K562 (cell line): ENCODE data around the gene CLCNKB. TPM values are rescaled to one million over a fixed set of nuclear protein-coding genes. Genes with fewer than 3 reads are reported as not detected.

Experiments
- ADNP ChIP-seq: fragments of 200-800 bp; sonication (Bioruptor generic); IDR thresholded peaks from 2 replicates; pipeline ENCODE4 v1.6.1; 2016; ENCODE audit warnings: missing genetic modification characterization, missing compliant biosample characterization
- HMGN3 ChIP-seq: IDR thresholded peaks from 2 replicates; pipeline ENCODE4 v1.6.1; 2011; ENCODE audit warnings: borderline replicate concordance, low read depth, mild to moderate bottlenecking, mixed read lengths, low read length; ENCODE audit not compliant: insufficient read length; ENCODE audit errors: extremely low read depth
- KLF16 ChIP-seq: IDR thresholded peaks from 2 replicates; pipeline ENCODE4 v1.6.1; 2016; ENCODE audit warnings: antibody characterized with exemption
- MCM3 ChIP-seq: fragments of 450-650 bp; IDR thresholded peaks from 2 replicates; pipeline ENCODE4 v1.6.1; 2016
- MEIS2 ChIP-seq: fragments of 450-650 bp; IDR thresholded peaks from 2 replicates; pipeline ENCODE4 v1.6.1; 2014; ENCODE audit warnings: mild to moderate bottlenecking; ENCODE audit not compliant: partially characterized antibody
- PRPF4 ChIP-seq: fragments of 200-400 bp; formaldehyde crosslinking; IDR thresholded peaks from one replicate; pipeline ENCODE4 v1.6.1; 2017; ENCODE audit warnings: low read length, low read depth, mild to moderate bottlenecking; ENCODE audit not compliant: insufficient read depth, poor library complexity, severe bottlenecking
- RBM34 ChIP-seq: fragments of 200-400 bp; formaldehyde crosslinking; IDR thresholded peaks from 2 replicates; pipeline ENCODE4 v1.6.1; 2018; ENCODE audit warnings: low read length, borderline replicate concordance; ENCODE audit not compliant: insufficient read depth
- SMAD1 ChIP-seq: fragments of 150-350 bp; IDR thresholded peaks from 2 replicates; pipeline ENCODE4 v1.6.1; 2014; ENCODE audit warnings: low read length, low read depth; ENCODE audit not compliant: partially characterized antibody
- SPI1 ChIP-seq: IDR thresholded peaks from 2 replicates; pipeline ENCODE4 v1.6.1; 2011; ENCODE audit warnings: low read depth, low read length, control low read depth, borderline replicate concordance
- TRIM28 ChIP-seq: fragments of 450-650 bp; IDR thresholded peaks from 2 replicates; pipeline ENCODE4 v1.6.1; 2017
- ZNF668 ChIP-seq: fragments of 250-450 bp; sonication (Bioruptor Pico); IDR thresholded peaks from 2 replicates; pipeline ENCODE4 v1.8.0; 2022; ENCODE audit warnings: mild to moderate bottlenecking, inconsistent platforms
- ZNF696 ChIP-seq: fragments of 250-450 bp; sonication (Bioruptor Pico); conservative IDR thresholded peaks from 2 replicates; pipeline ENCODE4 v1.4.0; 2020; ENCODE audit warnings: mild to moderate bottlenecking, moderate library complexity
- polyA plus RNA-seq, 8 experiments: library from polyadenylated mRNA; depleted of rRNA in 4 of 8; stranded (reverse) in 5 of 8; unstranded in 3 of 8; fragments of >200 nt; fragmentation: Nextera tagmentation in 2 of 8; fragmentation: Illumina TruSeq in 1 of 8; extraction: Ambion mirVana in 2 of 8; extraction: Trizol in 1 of 8; gene quantifications; 2 replicates each; pipeline versions ENCODE4 v1.2.1 to v1.2.3, GENCODE V29; 2011 to 2014; ENCODE audit warnings: inconsistent platforms in 1 of 8, missing spikeins in 1 of 8
- total RNA-seq, 7 experiments: library from RNA; depleted of rRNA in 6 of 7; stranded (reverse); fragments of >200 nt in 6 of 7; fragmentation: Illumina TruSeq in 2 of 7; extraction: Trizol in 2 of 7; gene quantifications; 2 replicates each; pipeline versions ENCODE4 v1.2.1 to v1.2.3, GENCODE V29; 2011 to 2021; ENCODE audit warnings: low replicate concordance in 1 of 7
- TF ChIP-seq, protein P1 (sequence below): IDR thresholded peaks from 2 replicates; pipeline ENCODE4 v1.6.1; 2011; ENCODE audit warnings: borderline replicate concordance, low read depth, mild to moderate bottlenecking, moderate library complexity, low read length; ENCODE audit not compliant: insufficient read depth, poor library complexity, severe bottlenecking
- TF ChIP-seq, protein P2 (sequence below): fragments of 450-650 bp; IDR thresholded peaks from 2 replicates; pipeline ENCODE4 v1.6.1; 2017; ENCODE audit warnings: antibody characterized with exemption
- TF ChIP-seq, protein P3 (sequence below): fragments of 250-450 bp; sonication (Bioruptor Pico); IDR thresholded peaks from 2 replicates; pipeline ENCODE4 v1.8.0; 2022; ENCODE audit warnings: inconsistent platforms
- TF ChIP-seq, protein P4 (sequence below): IDR thresholded peaks from 3 replicates; pipeline ENCODE4 v1.6.1; 2011; ENCODE audit warnings: borderline replicate concordance, mild to moderate bottlenecking, moderate library complexity; ENCODE audit not compliant: insufficient read length; ENCODE audit errors: extremely low read depth
- TF ChIP-seq, protein P5 (sequence below): fragments of 250-450 bp; sonication (Bioruptor Pico); IDR thresholded peaks from 2 replicates; pipeline ENCODE4 v1.4.0; 2020; ENCODE audit warnings: borderline replicate concordance

Gene CLCNKB
- total and polyA plus RNA-seq, 9 of the 15 experiments (the other 6 are each of a cell fraction or from before 2014, with no cell fraction given): 0.08 to 1.7 (median 0.64) TPM

DNA sequence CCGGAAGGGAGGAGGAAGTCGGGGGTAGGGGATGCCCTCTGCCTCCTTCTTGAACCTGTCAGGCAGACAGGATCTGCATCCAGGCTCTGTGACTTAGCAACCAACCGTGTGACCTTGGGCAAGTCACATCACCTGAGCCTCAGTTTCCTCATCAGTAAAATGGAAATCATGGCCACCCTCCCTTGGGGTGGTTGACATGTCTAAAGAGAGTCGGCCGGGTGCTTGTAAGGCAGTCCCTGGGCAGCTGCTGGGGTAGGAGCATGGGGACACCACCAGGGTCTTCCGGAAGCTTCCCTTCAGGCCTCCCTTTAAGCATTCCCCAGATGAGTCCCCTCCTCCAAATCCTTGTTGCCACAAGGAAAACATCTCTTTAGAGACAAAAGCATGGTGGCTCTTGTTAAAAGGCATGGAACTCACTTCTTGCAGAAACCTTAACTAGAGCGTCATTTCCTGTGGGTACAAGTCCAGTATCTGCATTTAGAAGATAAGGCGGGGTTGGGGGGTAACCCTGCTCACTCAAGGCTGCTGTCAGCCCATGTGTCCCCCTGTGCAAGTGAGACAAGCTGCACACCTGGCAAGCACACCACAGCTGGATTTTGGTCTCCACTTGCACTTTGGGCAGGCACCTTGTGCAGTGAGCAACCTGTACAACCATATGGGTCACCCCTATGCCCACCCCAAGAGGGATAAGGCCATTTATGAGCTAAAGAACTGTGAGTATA, 10.4 kb downstream of the CLCNKB start (continued):
- TF ChIP-seq, protein P1, sequence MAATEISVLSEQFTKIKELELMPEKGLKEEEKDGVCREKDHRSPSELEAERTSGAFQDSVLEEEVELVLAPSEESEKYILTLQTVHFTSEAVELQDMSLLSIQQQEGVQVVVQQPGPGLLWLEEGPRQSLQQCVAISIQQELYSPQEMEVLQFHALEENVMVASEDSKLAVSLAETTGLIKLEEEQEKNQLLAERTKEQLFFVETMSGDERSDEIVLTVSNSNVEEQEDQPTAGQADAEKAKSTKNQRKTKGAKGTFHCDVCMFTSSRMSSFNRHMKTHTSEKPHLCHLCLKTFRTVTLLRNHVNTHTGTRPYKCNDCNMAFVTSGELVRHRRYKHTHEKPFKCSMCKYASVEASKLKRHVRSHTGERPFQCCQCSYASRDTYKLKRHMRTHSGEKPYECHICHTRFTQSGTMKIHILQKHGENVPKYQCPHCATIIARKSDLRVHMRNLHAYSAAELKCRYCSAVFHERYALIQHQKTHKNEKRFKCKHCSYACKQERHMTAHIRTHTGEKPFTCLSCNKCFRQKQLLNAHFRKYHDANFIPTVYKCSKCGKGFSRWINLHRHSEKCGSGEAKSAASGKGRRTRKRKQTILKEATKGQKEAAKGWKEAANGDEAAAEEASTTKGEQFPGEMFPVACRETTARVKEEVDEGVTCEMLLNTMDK: no peak
- TF ChIP-seq PRPF4 (no peak), KLF16 (peak; percentile 94), TRIM28 (no peak), SPI1 (no peak), ADNP (tag) (no peak), MCM3 (no peak), SMAD1 (no peak), ZNF668 (CRISPR knock-in tag) (no peak), ZNF696 (CRISPR knock-in tag) (no peak), RBM34 (no peak), MEIS2 (no peak), HMGN3 (no peak)
- TF ChIP-seq, protein P2, sequence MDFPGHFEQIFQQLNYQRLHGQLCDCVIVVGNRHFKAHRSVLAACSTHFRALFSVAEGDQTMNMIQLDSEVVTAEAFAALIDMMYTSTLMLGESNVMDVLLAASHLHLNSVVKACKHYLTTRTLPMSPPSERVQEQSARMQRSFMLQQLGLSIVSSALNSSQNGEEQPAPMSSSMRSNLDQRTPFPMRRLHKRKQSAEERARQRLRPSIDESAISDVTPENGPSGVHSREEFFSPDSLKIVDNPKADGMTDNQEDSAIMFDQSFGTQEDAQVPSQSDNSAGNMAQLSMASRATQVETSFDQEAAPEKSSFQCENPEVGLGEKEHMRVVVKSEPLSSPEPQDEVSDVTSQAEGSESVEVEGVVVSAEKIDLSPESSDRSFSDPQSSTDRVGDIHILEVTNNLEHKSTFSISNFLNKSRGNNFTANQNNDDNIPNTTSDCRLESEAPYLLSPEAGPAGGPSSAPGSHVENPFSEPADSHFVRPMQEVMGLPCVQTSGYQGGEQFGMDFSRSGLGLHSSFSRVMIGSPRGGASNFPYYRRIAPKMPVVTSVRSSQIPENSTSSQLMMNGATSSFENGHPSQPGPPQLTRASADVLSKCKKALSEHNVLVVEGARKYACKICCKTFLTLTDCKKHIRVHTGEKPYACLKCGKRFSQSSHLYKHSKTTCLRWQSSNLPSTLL: no peak
- TF ChIP-seq, protein P3, sequence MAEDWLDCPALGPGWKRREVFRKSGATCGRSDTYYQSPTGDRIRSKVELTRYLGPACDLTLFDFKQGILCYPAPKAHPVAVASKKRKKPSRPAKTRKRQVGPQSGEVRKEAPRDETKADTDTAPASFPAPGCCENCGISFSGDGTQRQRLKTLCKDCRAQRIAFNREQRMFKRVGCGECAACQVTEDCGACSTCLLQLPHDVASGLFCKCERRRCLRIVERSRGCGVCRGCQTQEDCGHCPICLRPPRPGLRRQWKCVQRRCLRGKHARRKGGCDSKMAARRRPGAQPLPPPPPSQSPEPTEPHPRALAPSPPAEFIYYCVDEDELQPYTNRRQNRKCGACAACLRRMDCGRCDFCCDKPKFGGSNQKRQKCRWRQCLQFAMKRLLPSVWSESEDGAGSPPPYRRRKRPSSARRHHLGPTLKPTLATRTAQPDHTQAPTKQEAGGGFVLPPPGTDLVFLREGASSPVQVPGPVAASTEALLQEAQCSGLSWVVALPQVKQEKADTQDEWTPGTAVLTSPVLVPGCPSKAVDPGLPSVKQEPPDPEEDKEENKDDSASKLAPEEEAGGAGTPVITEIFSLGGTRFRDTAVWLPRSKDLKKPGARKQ (CRISPR knock-in tag): no peak
- TF ChIP-seq, protein P4, sequence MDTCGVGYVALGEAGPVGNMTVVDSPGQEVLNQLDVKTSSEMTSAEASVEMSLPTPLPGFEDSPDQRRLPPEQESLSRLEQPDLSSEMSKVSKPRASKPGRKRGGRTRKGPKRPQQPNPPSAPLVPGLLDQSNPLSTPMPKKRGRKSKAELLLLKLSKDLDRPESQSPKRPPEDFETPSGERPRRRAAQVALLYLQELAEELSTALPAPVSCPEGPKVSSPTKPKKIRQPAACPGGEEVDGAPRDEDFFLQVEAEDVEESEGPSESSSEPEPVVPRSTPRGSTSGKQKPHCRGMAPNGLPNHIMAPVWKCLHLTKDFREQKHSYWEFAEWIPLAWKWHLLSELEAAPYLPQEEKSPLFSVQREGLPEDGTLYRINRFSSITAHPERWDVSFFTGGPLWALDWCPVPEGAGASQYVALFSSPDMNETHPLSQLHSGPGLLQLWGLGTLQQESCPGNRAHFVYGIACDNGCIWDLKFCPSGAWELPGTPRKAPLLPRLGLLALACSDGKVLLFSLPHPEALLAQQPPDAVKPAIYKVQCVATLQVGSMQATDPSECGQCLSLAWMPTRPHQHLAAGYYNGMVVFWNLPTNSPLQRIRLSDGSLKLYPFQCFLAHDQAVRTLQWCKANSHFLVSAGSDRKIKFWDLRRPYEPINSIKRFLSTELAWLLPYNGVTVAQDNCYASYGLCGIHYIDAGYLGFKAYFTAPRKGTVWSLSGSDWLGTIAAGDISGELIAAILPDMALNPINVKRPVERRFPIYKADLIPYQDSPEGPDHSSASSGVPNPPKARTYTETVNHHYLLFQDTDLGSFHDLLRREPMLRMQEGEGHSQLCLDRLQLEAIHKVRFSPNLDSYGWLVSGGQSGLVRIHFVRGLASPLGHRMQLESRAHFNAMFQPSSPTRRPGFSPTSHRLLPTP: no peak
- TF ChIP-seq, protein P5, sequence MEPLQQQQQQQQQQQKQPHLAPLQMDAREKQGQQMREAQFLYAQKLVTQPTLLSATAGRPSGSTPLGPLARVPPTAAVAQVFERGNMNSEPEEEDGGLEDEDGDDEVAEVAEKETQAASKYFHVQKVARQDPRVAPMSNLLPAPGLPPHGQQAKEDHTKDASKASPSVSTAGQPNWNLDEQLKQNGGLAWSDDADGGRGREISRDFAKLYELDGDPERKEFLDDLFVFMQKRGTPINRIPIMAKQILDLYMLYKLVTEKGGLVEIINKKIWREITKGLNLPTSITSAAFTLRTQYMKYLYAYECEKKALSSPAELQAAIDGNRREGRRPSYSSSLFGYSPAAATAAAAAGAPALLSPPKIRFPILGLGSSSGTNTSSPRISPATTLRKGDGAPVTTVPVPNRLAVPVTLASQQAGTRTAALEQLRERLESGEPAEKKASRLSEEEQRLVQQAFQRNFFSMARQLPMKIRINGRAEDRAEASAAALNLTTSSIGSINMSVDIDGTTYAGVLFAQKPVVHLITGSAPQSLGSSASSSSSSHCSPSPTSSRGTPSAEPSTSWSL (CRISPR knock-in tag): no peak
